ENCODE results near the gene RASGRP2. TPM values are rescaled to one million over a fixed set of nuclear protein-coding genes. Genes with fewer than 3 reads are reported as not detected.
A peak's percentile ranks its signal among the peaks of the same experiment; 100 is the strongest.

RASGRP2 gene
- total and polyA plus RNA-seq, 2 donors: 38.1 to 227 TPM

- WGBS: 96% methylated on average over 42 of the region's 42 CpGs
- peaks cover 83 to 95% of the 10 kb centered on the region in 2 donors for H3K36me3 ChIP-seq (ENCODE audit: control insufficient read depth in 2 of 2, insufficient read depth in 2 of 2, low read length in 1 of 2)
- peaks cover 24 to 61% of the 10 kb centered on the region in 2 donors for H3K4me1 ChIP-seq (ENCODE audit: control insufficient read depth in 2 of 2, insufficient read depth in 2 of 2, low read length in 2 of 2)
- peaks cover 0 to 6% of the 10 kb centered on the region in 2 donors for H3K9me3 ChIP-seq (ENCODE audit: control insufficient read depth in 2 of 2, insufficient read depth in 1 of 2, low read length in 1 of 2)
- no peak overlapping the region for H3K4me3 ChIP-seq (ENCODE audit: low read length in 2 of 2)
- no peaks in the 10 kb centered on the region for H3K27me3 ChIP-seq (ENCODE audit: control insufficient read depth in 2 of 2, insufficient read depth in 1 of 2, low read length in 1 of 2)
- DNase-seq (ENCODE audit: low read depth in 6 of 9, low spot score in 9 of 9): no peak
- H3K27ac ChIP-seq (ENCODE audit: low read depth in 1 of 2, low read length in 1 of 2): no peak overlapping the region
Observed at GRCh38 chr11:64765851-64766665, 22.1 kb upstream of the RASGRP2 start.

- H3K4me3 ChIP-seq (ENCODE audit: low read length in 2 of 2): no peak overlapping the region
- peaks cover 80 to 91% of the 10 kb centered on the region in 2 donors for H3K36me3 ChIP-seq (ENCODE audit: control insufficient read depth in 2 of 2, insufficient read depth in 2 of 2, low read length in 1 of 2)
- peaks cover 24 to 67% of the 10 kb centered on the region in 2 donors for H3K4me1 ChIP-seq (ENCODE audit: control insufficient read depth in 2 of 2, insufficient read depth in 2 of 2, low read length in 2 of 2)
- DNase-seq (ENCODE audit: low read depth in 6 of 9, low spot score in 9 of 9): no peak
- WGBS: 96% methylated on average over 30 of the region's 30 CpGs
- no peaks in the 10 kb centered on the region for H3K27me3 ChIP-seq (ENCODE audit: control insufficient read depth in 2 of 2, insufficient read depth in 1 of 2, low read length in 1 of 2)
- peaks cover 0 to 6% of the 10 kb centered on the region in 2 donors for H3K9me3 ChIP-seq (ENCODE audit: control insufficient read depth in 2 of 2, insufficient read depth in 1 of 2, low read length in 1 of 2)
- H3K27ac ChIP-seq (ENCODE audit: low read depth in 1 of 2, low read length in 1 of 2): peak overlapping the region; percentile 44 to 49
Observed at GRCh38 chr11:64765291-64765850, 21.4 kb upstream of the RASGRP2 start.

GRCh38 chr11:64764753-64765152 lies 20.8 kb upstream of the RASGRP2 start:
- peaks cover 80 to 85% of the 10 kb centered on the region in 2 donors for H3K36me3 ChIP-seq (ENCODE audit: control insufficient read depth in 2 of 2, insufficient read depth in 2 of 2, low read length in 1 of 2)
- peak overlapping the region; percentile 68 to 79 for H3K27ac ChIP-seq (ENCODE audit: low read depth in 1 of 2, low read length in 1 of 2)
- DNase-seq (ENCODE audit: low read depth in 6 of 9, low spot score in 9 of 9): no peak
- H3K9me3 ChIP-seq (ENCODE audit: control insufficient read depth in 2 of 2, insufficient read depth in 1 of 2, low read length in 1 of 2): peaks cover 0 to 6% of the 10 kb centered on the region in 2 donors
- peaks cover 24 to 71% of the 10 kb centered on the region in 2 donors for H3K4me1 ChIP-seq (ENCODE audit: control insufficient read depth in 2 of 2, insufficient read depth in 2 of 2, low read length in 2 of 2)
- 81% methylated on average over 8 of the region's 8 CpGs for WGBS
- H3K27me3 ChIP-seq (ENCODE audit: control insufficient read depth in 2 of 2, insufficient read depth in 1 of 2, low read length in 1 of 2): no peaks in the 10 kb centered on the region
- H3K4me3 ChIP-seq (ENCODE audit: low read length in 2 of 2): no peak overlapping the region

- Histone ChIP-seq H3K36me3 (ENCODE audit: control insufficient read depth in 2 of 2, insufficient read depth in 2 of 2, low read length in 1 of 2) (peaks cover 76 to 78% of the 10 kb centered on the region in 2 donors), H3K27ac (ENCODE audit: low read depth in 1 of 2, low read length in 1 of 2) (peak overlapping the region; percentile 79 to 80), H3K4me3 (ENCODE audit: low read length in 2 of 2) (no peak overlapping the region), H3K4me1 (ENCODE audit: control insufficient read depth in 2 of 2, insufficient read depth in 2 of 2, low read length in 2 of 2) (peaks cover 24 to 71% of the 10 kb centered on the region in 2 donors), H3K27me3 (ENCODE audit: control insufficient read depth in 2 of 2, insufficient read depth in 1 of 2, low read length in 1 of 2) (no peaks in the 10 kb centered on the region), H3K9me3 (ENCODE audit: control insufficient read depth in 2 of 2, insufficient read depth in 1 of 2, low read length in 1 of 2) (peaks cover 0 to 6% of the 10 kb centered on the region in 2 donors)
- peak in 3 of 9 donors; percentile 46 to 80 (median 57) for DNase-seq (ENCODE audit: low read depth in 6 of 9, low spot score in 9 of 9)
- WGBS: 17% methylated on average over 11 of the region's 11 CpGs
Observed at GRCh38 chr11:64764040-64764611, 20.2 kb upstream of the RASGRP2 start.

- Histone ChIP-seq H3K27ac (ENCODE audit: low read depth in 1 of 2, low read length in 1 of 2) (peak overlapping the region; percentile 79 to 80), H3K27me3 (ENCODE audit: control insufficient read depth in 2 of 2, insufficient read depth in 1 of 2, low read length in 1 of 2) (no peaks in the 10 kb centered on the region), H3K4me3 (ENCODE audit: low read length in 2 of 2) (no peak overlapping the region), H3K36me3 (ENCODE audit: control insufficient read depth in 2 of 2, insufficient read depth in 2 of 2, low read length in 1 of 2) (peaks cover 70 to 73% of the 10 kb centered on the region in 2 donors), H3K9me3 (ENCODE audit: control insufficient read depth in 2 of 2, insufficient read depth in 1 of 2, low read length in 1 of 2) (peaks cover 0 to 6% of the 10 kb centered on the region in 2 donors), H3K4me1 (ENCODE audit: control insufficient read depth in 2 of 2, insufficient read depth in 2 of 2, low read length in 2 of 2) (peaks cover 24 to 71% of the 10 kb centered on the region in 2 donors)
- no peak for DNase-seq (ENCODE audit: low read depth in 6 of 9, low spot score in 9 of 9)
- WGBS: 73% methylated on average over 6 of the region's 6 CpGs
Observed at GRCh38 chr11:64763526-64764039, 19.6 kb upstream of the RASGRP2 start.

GRCh38 chr11:64762674-64763525 lies 19.0 kb upstream of the RASGRP2 start:
- peak in 1 of 9 donors; percentile 41 for DNase-seq (ENCODE audit: low read depth in 6 of 9, low spot score in 9 of 9)

GRCh38 chr11:64762277-64762673 lies 18.3 kb upstream of the RASGRP2 start:
- H3K27me3 ChIP-seq (ENCODE audit: control insufficient read depth in 2 of 2, insufficient read depth in 1 of 2, low read length in 1 of 2): no peaks in the 10 kb centered on the region
- 92% methylated on average over 5 of the region's 5 CpGs for WGBS
- no peaks in the 10 kb centered on the region for H3K9me3 ChIP-seq (ENCODE audit: control insufficient read depth in 2 of 2, insufficient read depth in 1 of 2, low read length in 1 of 2)
- H3K4me3 ChIP-seq (ENCODE audit: low read length in 2 of 2): no peak overlapping the region
- H3K4me1 ChIP-seq (ENCODE audit: control insufficient read depth in 2 of 2, insufficient read depth in 2 of 2, low read length in 2 of 2): peaks cover 22 to 60% of the 10 kb centered on the region in 2 donors
- no peak for DNase-seq (ENCODE audit: low read depth in 6 of 9, low spot score in 9 of 9)
- H3K36me3 ChIP-seq (ENCODE audit: control insufficient read depth in 2 of 2, insufficient read depth in 2 of 2, low read length in 1 of 2): peaks cover 57 to 60% of the 10 kb centered on the region in 2 donors
- peak overlapping the region in 1 of 2 donors; percentile 79 for H3K27ac ChIP-seq (ENCODE audit: low read depth in 1 of 2, low read length in 1 of 2)

More at GRCh38 chr11:64762674-64763525, 19.0 kb upstream of the RASGRP2 start:
- Histone ChIP-seq H3K9me3 (ENCODE audit: control insufficient read depth in 2 of 2, insufficient read depth in 1 of 2, low read length in 1 of 2) (peaks cover 0 to under 1% of the 10 kb centered on the region in 2 donors), H3K36me3 (ENCODE audit: control insufficient read depth in 2 of 2, insufficient read depth in 2 of 2, low read length in 1 of 2) (peaks cover 63 to 66% of the 10 kb centered on the region in 2 donors), H3K27me3 (ENCODE audit: control insufficient read depth in 2 of 2, insufficient read depth in 1 of 2, low read length in 1 of 2) (no peaks in the 10 kb centered on the region), H3K27ac (ENCODE audit: low read depth in 1 of 2, low read length in 1 of 2) (peak overlapping the region; percentile 75 to 79), H3K4me1 (ENCODE audit: control insufficient read depth in 2 of 2, insufficient read depth in 2 of 2, low read length in 2 of 2) (peaks cover 24 to 66% of the 10 kb centered on the region in 2 donors), H3K4me3 (ENCODE audit: low read length in 2 of 2) (no peak overlapping the region)
- WGBS: 52% methylated on average over 13 of the region's 13 CpGs

- no peak for DNase-seq (ENCODE audit: low read depth in 6 of 9, low spot score in 9 of 9)
- H3K9me3 ChIP-seq (ENCODE audit: control insufficient read depth in 2 of 2, insufficient read depth in 1 of 2, low read length in 1 of 2): no peaks in the 10 kb centered on the region
- H3K27ac ChIP-seq (ENCODE audit: low read depth in 1 of 2, low read length in 1 of 2): peak overlapping the region in 1 of 2 donors; percentile 38
- no peaks in the 10 kb centered on the region for H3K27me3 ChIP-seq (ENCODE audit: control insufficient read depth in 2 of 2, insufficient read depth in 1 of 2, low read length in 1 of 2)
- no peak overlapping the region for H3K4me3 ChIP-seq (ENCODE audit: low read length in 2 of 2)
- H3K36me3 ChIP-seq (ENCODE audit: control insufficient read depth in 2 of 2, insufficient read depth in 2 of 2, low read length in 1 of 2): peaks cover 43 to 47% of the 10 kb centered on the region in 2 donors
- 90% methylated on average over 7 of the region's 7 CpGs for WGBS
- peaks cover 22 to 49% of the 10 kb centered on the region in 2 donors for H3K4me1 ChIP-seq (ENCODE audit: control insufficient read depth in 2 of 2, insufficient read depth in 2 of 2, low read length in 2 of 2)
Observed at GRCh38 chr11:64760759-64761420, 16.9 kb upstream of the RASGRP2 start.

Data from thymus (tissue), 11 donors.